Body of pancreas (tissue), 4 donors: Measurements from ENCODE around the gene ZPR1. TPM values are rescaled to one million over a fixed set of nuclear protein-coding genes. Genes with fewer than 3 reads are reported as not detected.

Experiments
- ATAC-seq: fragments of 150-250 bp; one replicate; pipeline ENCODE4 v1.9.1; 2016
- DNase-seq, 4 donors: peaks; one replicate each; pipeline ENCODE4 v3.0.0-alpha.2; 2019
- H3K27ac ChIP-seq, 4 donors: fragments of 200-600 bp; sonication (generic); 1 replicate in 3 of 4; 2 replicates in 1 of 4; pipeline versions ENCODE4 v1.5.1 to v1.6.1; 2016 to 2019; ENCODE audit warnings: mild to moderate bottlenecking in 1 of 4, mixed read lengths in 1 of 4, moderate library complexity in 1 of 4
- H3K27me3 ChIP-seq, 2 donors: fragments of 200-600 bp; sonication (generic); one replicate each; pipeline ENCODE4 v1.6.0; 2016; ENCODE audit warnings: mild to moderate bottlenecking in 1 of 2
- H3K36me3 ChIP-seq, 2 donors: fragments of 200-600 bp; sonication (generic); replicated peaks in 1 of 2; 2 replicates each; pipeline ENCODE4 v1.5.1; 2016; ENCODE audit warnings: low read depth in 2 of 2; ENCODE audit not compliant: insufficient read depth in 1 of 2
- H3K4me1 ChIP-seq: fragments of 200-600 bp; sonication (generic); one replicate; pipeline ENCODE4 v1.6.0; 2016
- H3K4me3 ChIP-seq, 2 donors: fragments of 200-600 bp; sonication (generic); 1 replicate in 1 of 2; 2 replicates in 1 of 2; pipeline ENCODE4 v1.5.1; 2016 to 2019
- H3K9me3 ChIP-seq, 3 donors: fragments of 200-600 bp; sonication (generic); 1 replicate in 2 of 3; 2 replicates in 1 of 3; pipeline ENCODE4 v1.5.1; 2016
- CTCF ChIP-seq, 7 experiments: fragments of 450-650 bp in 4 of 7; fragments of 200-600 bp in 3 of 7; sonication (generic) in 3 of 7; IDR thresholded peaks; one replicate each; pipeline ENCODE4 v1.5.1; 2016 to 2019; ENCODE audit warnings: antibody characterized with exemption in 7 of 7
- POLR2A ChIP-seq, 3 donors: fragments of 450-650 bp; IDR thresholded peaks; one replicate each; pipeline ENCODE4 v1.6.1; 2016; ENCODE audit warnings: antibody characterized with exemption in 3 of 3, mild to moderate bottlenecking in 2 of 3
- WGBS, 2 donors: methylation state at CpG; one replicate each; pipeline ENCODE4 v1.1.5; 2017; 5-methylcytosine and 5-hydroxymethylcytosine counted together
- intact Hi-C: fragments of 100-400 bp; cut with DNase I; formaldehyde crosslinking; loops from one replicate; pipeline ENCODE4 v1.15.1; 2023
- total RNA-seq, 2 donors: library from RNA; depleted of rRNA; stranded (reverse); fragments of >200 nt; gene quantifications; one replicate each; pipeline ENCODE4 v1.1.0, GENCODE V29; 2016

Gene ZPR1
- total RNA-seq, 2 donors from 2014 or later = 4.3 to 36.6 TPM

- no peak for DNase-seq
- ATAC-seq = no peak
- WGBS, 2 donors = 93 to 100% methylated on average over 4 of the region's 4 CpGs
- intact Hi-C loops = no loop called here
- H3K9me3 ChIP-seq = no peaks in the 10 kb centered on the region
- TF ChIP-seq CTCF (IDR thresholded peaks at IDR 0.05) (no peak), POLR2A (IDR thresholded peaks at IDR 0.05) (no peak)
- peaks cover 7% of the 10 kb centered on the region for H3K4me1 ChIP-seq
- peaks cover 0 to 27% of the 10 kb centered on the region in 2 donors for H3K36me3 ChIP-seq
- no peak overlapping the region for H3K27ac ChIP-seq
- no peak overlapping the region for H3K4me3 ChIP-seq
- H3K27me3 ChIP-seq = no peaks in the 10 kb centered on the region
These were observed 9.3 kb downstream of the ZPR1 start for GRCh38 chr11:116778556-116778955.

- H3K4me3 ChIP-seq = no peak overlapping the region
- H3K36me3 ChIP-seq = peaks cover 0 to 20% of the 10 kb centered on the region in 2 donors
- H3K4me1 ChIP-seq = peaks cover 10% of the 10 kb centered on the region
- 80 to 85% methylated on average over 7 of the region's 7 CpGs for WGBS, 2 donors
- no peaks in the 10 kb centered on the region for H3K27me3 ChIP-seq
- ATAC-seq = no peak
- intact Hi-C loops = no loop called here
- no peak for DNase-seq
- TF ChIP-seq POLR2A (IDR thresholded peaks at IDR 0.05) = no peak
- TF ChIP-seq CTCF (IDR thresholded peaks at IDR 0.05) = no peak
- no peaks in the 10 kb centered on the region for H3K9me3 ChIP-seq
- H3K27ac ChIP-seq = no peak overlapping the region
These were observed 10.8 kb downstream of the ZPR1 start for GRCh38 chr11:116777056-116777455.

GRCh38 chr11:116776522-116776984 is 11.3 kb downstream of the ZPR1 start:
- H3K4me3 ChIP-seq = no peak overlapping the region
- ATAC-seq = no peak

GRCh38 chr11:116775975-116776374 is 11.8 kb downstream of the ZPR1 start:
- H3K4me3 ChIP-seq = no peak overlapping the region
- H3K9me3 ChIP-seq = no peaks in the 10 kb centered on the region
- H3K4me1 ChIP-seq = peaks cover 21% of the 10 kb centered on the region
- H3K27ac ChIP-seq = no peak overlapping the region
- no peak for DNase-seq
- no peak for ATAC-seq
- 82 to 95% methylated on average over 5 of the region's 5 CpGs for WGBS, 2 donors
- peaks cover 0 to 18% of the 10 kb centered on the region in 2 donors for H3K36me3 ChIP-seq
- intact Hi-C loops = no loop called here
- no peaks in the 10 kb centered on the region for H3K27me3 ChIP-seq
- TF ChIP-seq POLR2A (IDR thresholded peaks at IDR 0.05) (no peak), CTCF (IDR thresholded peaks at IDR 0.05) (no peak)

More at GRCh38 chr11:116776522-116776984, 11.3 kb downstream of the ZPR1 start:
- intact Hi-C loops = no loop called here
- Histone ChIP-seq H3K9me3 (no peaks in the 10 kb centered on the region), H3K27me3 (no peaks in the 10 kb centered on the region), H3K27ac (no peak overlapping the region), H3K36me3 (peaks cover 0 to 20% of the 10 kb centered on the region in 2 donors), H3K4me1 (peaks cover 15% of the 10 kb centered on the region)
- TF ChIP-seq CTCF (IDR thresholded peaks at IDR 0.05) (no peak), POLR2A (IDR thresholded peaks at IDR 0.05) (no peak)
- DNase-seq = no peak

- WGBS, 2 donors = 83 to 84% methylated on average over 4 to 5 of the region's 5 CpGs
- TF ChIP-seq CTCF (IDR thresholded peaks at IDR 0.05) (no peak), POLR2A (IDR thresholded peaks at IDR 0.05) (no peak)
These were observed 13.2 kb downstream of the ZPR1 start for GRCh38 chr11:116774661-116775060.

More at GRCh38 chr11:116774661-116775060, 13.2 kb downstream of the ZPR1 start:
- DNase-seq = no peak
- no peak overlapping the region for H3K27ac ChIP-seq
- no peak overlapping the region for H3K4me3 ChIP-seq
- no peak for ATAC-seq
- intact Hi-C loops = no loop called here
- peaks cover 0 to 13% of the 10 kb centered on the region in 2 donors for H3K36me3 ChIP-seq
- peaks cover 24% of the 10 kb centered on the region for H3K4me1 ChIP-seq
- no peaks in the 10 kb centered on the region for H3K27me3 ChIP-seq
- H3K9me3 ChIP-seq = no peaks in the 10 kb centered on the region
